ENCODE results near the gene CHN1. TPM values are rescaled to one million over a fixed set of nuclear protein-coding genes. Genes with fewer than 3 reads are reported as not detected.

CHN1 gene
- total RNA-seq, 1 donor from 2014 or later: 8.1 TPM

GRCh38 chr2:174877751-174878150, 127.4 kb downstream of the CHN1 start:
- DNase-seq (ENCODE audit: low read depth in 2 of 2): no peak

DNA sequence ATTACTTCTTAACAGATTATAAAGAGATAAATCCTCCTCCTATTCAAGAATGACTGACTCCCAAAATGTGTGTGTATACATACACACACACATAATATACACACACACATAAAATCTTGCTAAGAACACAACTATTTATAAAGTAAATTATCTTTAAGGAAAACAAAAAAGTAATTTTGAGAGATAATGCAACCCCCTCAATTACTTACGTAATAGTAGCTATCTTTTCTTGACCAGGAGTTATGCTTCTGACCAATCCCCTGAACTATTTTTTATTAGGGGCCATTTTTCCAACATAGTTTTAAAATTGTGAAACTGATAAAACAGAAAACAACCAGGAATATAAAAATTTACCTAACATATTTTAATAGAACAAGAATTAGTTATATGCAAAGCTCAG, 127.9 kb downstream of the CHN1 start:
- no peak for DNase-seq (ENCODE audit: low read depth in 2 of 2)

DNA sequence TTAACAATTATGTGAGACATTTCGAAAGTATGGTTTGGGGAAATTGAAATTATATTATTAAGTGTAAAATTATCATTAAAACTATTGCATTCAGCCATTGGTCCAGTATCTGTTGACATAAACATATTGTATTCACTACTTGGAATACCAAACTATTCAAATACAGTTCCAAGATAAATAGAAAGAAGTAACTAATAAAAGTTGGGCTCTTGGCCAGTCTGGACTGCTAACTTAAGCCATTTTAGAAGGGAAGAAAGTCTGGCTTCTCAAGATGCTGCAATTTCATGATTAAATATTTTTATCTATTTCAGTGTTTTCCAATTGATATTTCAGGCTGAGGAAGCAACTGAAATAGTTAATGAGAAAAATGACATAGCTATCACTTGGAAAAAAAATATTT, 131.1 kb downstream of the CHN1 start:
- DNase-seq (ENCODE audit: low read depth in 2 of 2): no peak

GRCh38 chr2:174873471-174873870, 131.7 kb downstream of the CHN1 start:
- no peak for DNase-seq (ENCODE audit: low read depth in 2 of 2)

DNA sequence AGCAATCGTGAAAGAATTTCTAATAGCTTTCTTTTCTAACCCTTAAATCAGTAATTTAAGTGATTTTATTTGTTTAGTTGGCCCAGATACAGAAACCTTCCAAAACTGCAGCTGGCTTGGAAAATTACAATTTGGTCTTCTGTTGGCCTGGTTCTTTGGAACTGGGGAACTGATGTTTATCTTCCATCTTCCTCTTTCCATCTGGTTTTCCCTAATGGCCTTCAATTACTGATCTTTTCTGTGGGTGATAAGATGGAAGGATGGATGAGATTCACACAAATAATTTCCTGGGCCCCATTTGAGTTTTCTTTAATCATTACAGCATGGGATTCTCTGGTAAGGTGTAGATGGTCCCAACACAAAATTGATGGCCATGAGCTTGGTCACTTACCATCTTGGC, 134.4 kb downstream of the CHN1 start:
- DNase-seq (ENCODE audit: low read depth in 2 of 2): no peak

- DNase-seq (ENCODE audit: low read depth in 2 of 2): no peak
Observed at GRCh38 chr2:174868878-174869277, 136.3 kb downstream of the CHN1 start.

GRCh38 chr2:174866421-174866820, 138.8 kb downstream of the CHN1 start:
- no peak for DNase-seq (ENCODE audit: low read depth in 2 of 2)

DNA sequence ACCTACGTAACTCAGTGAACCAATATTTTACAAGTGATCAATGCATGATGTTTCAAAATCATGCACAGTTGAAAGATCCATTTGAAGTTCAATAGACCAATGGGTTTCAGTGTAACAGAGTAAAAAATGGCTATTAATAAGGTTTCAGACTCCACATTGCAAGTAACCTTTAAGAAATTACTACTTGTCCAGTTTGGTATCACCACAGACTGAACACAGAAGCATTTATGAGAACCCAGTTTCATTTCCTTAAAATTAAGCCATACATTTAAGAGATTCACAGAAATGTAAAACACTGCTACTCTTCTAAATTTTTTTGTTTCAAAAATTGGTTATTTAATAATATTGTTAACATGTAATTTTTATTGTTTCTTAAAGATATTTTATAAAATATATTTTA, 142.0 kb downstream of the CHN1 start:
- DNase-seq (ENCODE audit: low read depth in 2 of 2): no peak

- DNase-seq (ENCODE audit: low read depth in 2 of 2): no peak
Observed at GRCh38 chr2:174859563-174860169, 145.5 kb downstream of the CHN1 start.

GRCh38 chr2:174858745-174859144, 146.4 kb downstream of the CHN1 start:
- no peak for DNase-seq (ENCODE audit: low read depth in 2 of 2)

- no peak for DNase-seq (ENCODE audit: low read depth in 2 of 2)
Observed at GRCh38 chr2:174856447-174856846, 148.7 kb downstream of the CHN1 start.

GRCh38 chr2:174846941-174847938, 157.9 kb downstream of the CHN1 start:
- DNase-seq (ENCODE audit: low read depth in 2 of 2): peak; percentile 11 to 61

DNA sequence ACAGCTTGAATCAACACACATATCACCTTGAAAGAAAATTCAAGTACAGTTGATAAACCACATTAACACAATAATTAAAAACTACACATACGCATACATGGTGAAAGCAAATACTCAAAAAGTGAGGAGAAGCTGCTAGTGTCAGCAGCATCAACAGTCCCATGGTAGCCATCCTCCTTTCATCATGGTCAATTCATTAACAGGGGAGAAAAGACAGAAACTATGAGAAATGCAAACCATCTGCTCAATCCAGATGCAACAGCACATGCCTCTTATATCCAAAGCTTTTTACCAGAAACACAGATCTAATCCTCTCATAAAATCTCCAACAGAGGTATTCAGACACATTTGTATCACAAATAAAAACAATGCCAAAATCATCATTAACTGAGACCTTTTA, 159.0 kb downstream of the CHN1 start:
- no peak for DNase-seq (ENCODE audit: low read depth in 2 of 2)

DNA sequence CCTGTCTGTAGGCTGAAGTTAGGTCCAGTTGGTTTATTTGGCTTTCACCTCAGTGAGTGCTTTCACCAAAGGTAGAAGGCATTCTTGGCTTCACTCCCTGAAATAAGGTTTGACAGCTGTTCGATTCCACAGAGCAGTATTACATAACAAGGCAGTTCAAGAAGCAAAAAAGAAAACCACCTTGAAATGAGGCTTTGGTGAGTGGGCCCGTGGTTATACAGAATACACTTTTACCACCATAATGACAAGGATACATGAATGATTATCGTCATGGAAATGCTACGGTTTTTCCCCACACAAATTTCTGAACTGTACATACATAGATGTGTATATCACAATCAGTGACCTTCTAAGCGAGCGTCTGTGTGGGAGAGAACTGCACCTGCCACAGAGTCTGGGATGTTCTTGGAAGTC, 160.9 kb downstream of the CHN1 start:
- DNase-seq (ENCODE audit: low read depth in 2 of 2): no peak

- DNase-seq (ENCODE audit: low read depth in 2 of 2): no peak
Observed at GRCh38 chr2:174842496-174842895, 162.7 kb downstream of the CHN1 start.

GRCh38 chr2:174841936-174842335, 163.2 kb downstream of the CHN1 start:
- no peak for DNase-seq (ENCODE audit: low read depth in 2 of 2)

DNA sequence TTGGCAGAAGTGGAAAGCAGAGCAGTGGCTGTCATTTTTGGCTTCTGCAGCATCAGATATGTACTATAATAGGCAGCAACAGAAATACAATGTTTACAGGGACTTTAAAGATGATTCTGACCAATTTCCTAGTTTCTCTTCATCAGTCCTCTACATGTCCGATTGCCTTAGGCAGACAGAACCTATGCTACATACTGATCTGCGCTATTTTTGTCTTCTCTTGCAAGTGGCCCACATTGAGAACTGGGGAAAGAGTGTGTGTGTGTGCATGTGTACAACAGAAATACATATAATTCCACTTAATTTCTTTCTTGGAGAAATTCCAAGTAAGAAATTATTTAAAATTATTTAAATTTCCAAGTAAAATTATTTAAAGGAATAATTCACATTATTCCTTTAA, 163.8 kb downstream of the CHN1 start:
- no peak for DNase-seq (ENCODE audit: low read depth in 2 of 2)

GRCh38 chr2:174840436-174840835, 164.7 kb downstream of the CHN1 start:
- peak in 1 of 2 donors; percentile 18 for DNase-seq (ENCODE audit: low read depth in 2 of 2)

GRCh38 chr2:174839662-174840061, 165.5 kb downstream of the CHN1 start:
- DNase-seq (ENCODE audit: low read depth in 2 of 2): no peak

GRCh38 chr2:174836995-174837390, 168.2 kb downstream of the CHN1 start:
- no peak for DNase-seq (ENCODE audit: low read depth in 2 of 2)

GRCh38 chr2:174836377-174836994, 168.7 kb downstream of the CHN1 start:
- peak; percentile 82 to 89 for DNase-seq (ENCODE audit: low read depth in 2 of 2)

DNA sequence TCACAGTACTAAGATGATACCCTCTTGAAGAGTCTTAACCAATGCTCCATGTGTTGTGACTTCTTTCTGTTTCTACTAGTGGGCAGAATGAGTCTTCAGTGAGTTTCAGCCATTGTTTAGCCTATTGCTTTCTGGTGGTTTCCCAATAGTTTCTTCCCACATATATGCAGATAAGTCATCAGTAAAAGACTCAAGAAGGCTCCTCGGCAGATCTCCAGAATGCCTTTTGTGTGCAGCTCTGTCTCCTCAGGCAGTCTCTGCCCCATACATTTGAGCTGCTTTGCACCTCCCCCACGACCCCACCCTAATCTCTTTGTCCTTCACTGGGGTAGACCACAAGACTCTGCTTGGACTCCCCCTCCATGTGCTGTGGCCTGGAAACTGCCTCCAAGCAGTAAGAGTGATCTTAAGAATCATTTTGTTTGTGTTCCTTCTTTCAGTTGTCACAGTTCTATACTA, 169.4 kb downstream of the CHN1 start:
- peak in 1 of 2 donors; percentile 29 for DNase-seq (ENCODE audit: low read depth in 2 of 2)
